CD4-positive, alpha-beta T cell treated with Interleukin-17A for 4 hours (primary cell): ENCODE data around the gene IFNK.
"Not testable (repeated sequence)": the region's sequence is repeated elsewhere in the genome, so short reads cannot be mapped to it uniquely, and the experiment has no call there.

Experiments used
- DNase-seq: peaks from one replicate; pipeline ENCODE4 v3.0.0-alpha.2; 2020; ENCODE audit warnings: mixed read lengths

The IFNK gene

GRCh38 chr9:27524236-27524635 is at the start of gene IFNK:
Gene IFNK (plus strand): TSS chr9:27524290. CDS start chr9:27524337, 47 bp downstream.
- no peak for DNase-seq

- no peak for DNase-seq
Measured at GRCh38 chr9:27474305-27474704, 49.8 kb upstream of the IFNK start.

- no peak for DNase-seq
Measured at GRCh38 chr9:27475057-27475595, 49.0 kb upstream of the IFNK start.

- DNase-seq = no peak
Measured at GRCh38 chr9:27476870-27477515, 47.1 kb upstream of the IFNK start.

GRCh38 chr9:27478322-27478721 is 45.8 kb upstream of the IFNK start:
- DNase-seq = no peak

GRCh38 chr9:27482709-27483108 is 41.4 kb upstream of the IFNK start:
- no peak for DNase-seq

- DNase-seq = no peak
Measured at GRCh38 chr9:27483576-27483975, 40.5 kb upstream of the IFNK start.

GRCh38 chr9:27485158-27485557 is 38.9 kb upstream of the IFNK start:
- no peak for DNase-seq

- DNase-seq = no peak
Measured at GRCh38 chr9:27487128-27487640, 36.9 kb upstream of the IFNK start.

- no peak for DNase-seq
Measured at GRCh38 chr9:27487927-27488326, 36.2 kb upstream of the IFNK start.

GRCh38 chr9:27489087-27489876 is 34.8 kb upstream of the IFNK start:
- no peak for DNase-seq

GRCh38 chr9:27491154-27491553 is 32.9 kb upstream of the IFNK start:
- no peak for DNase-seq

GRCh38 chr9:27495480-27496134 is 28.5 kb upstream of the IFNK start:
- no peak for DNase-seq

- no peak for DNase-seq
Measured at GRCh38 chr9:27496135-27496504, 28.0 kb upstream of the IFNK start.

GRCh38 chr9:27497883-27498417 is 26.1 kb upstream of the IFNK start:
- DNase-seq = no peak

GRCh38 chr9:27499451-27499850 is 24.6 kb upstream of the IFNK start:
- no peak for DNase-seq

GRCh38 chr9:27500902-27501301 is 23.2 kb upstream of the IFNK start:
- not testable (repeated sequence) for DNase-seq

- DNase-seq = no peak
Measured at GRCh38 chr9:27503623-27504022, 20.5 kb upstream of the IFNK start.

- no peak for DNase-seq
Measured at GRCh38 chr9:27504259-27504658, 19.8 kb upstream of the IFNK start.

- no peak for DNase-seq
Measured at GRCh38 chr9:27505744-27506161, 18.3 kb upstream of the IFNK start.

GRCh38 chr9:27506981-27507380 is 17.1 kb upstream of the IFNK start:
- no peak for DNase-seq

GRCh38 chr9:27510780-27511179 is 13.3 kb upstream of the IFNK start:
- DNase-seq = no peak

- DNase-seq = no peak
Measured at GRCh38 chr9:27511771-27512170, 12.3 kb upstream of the IFNK start.
